Activated naive CD4-positive, alpha-beta T cell treated with anti-CD3 and anti-CD28 coated beads for 36 hours (primary cell): ENCODE results near the gene TUBA3D. TPM values are rescaled to one million over a fixed set of nuclear protein-coding genes. Genes with fewer than 3 reads are reported as not detected.
"Not testable (repeated sequence)": the region's sequence is repeated elsewhere in the genome, so short reads cannot be mapped to it uniquely, and the experiment has no call there.

Source experiments
- CTCF ChIA-PET: fragments of 350-600 bp; sonication (Branson Sonifier 250); formaldehyde crosslinking; loops from one replicate; lab custom pipeline; 2021; ENCODE audit warnings: antibody characterized with exemption; lab: Charles Lee
- DNase-seq: peaks from one replicate; pipeline ENCODE4 v3.0.0-alpha.2; 2020
- H3K27ac Mint-ChIP-seq: one replicate; pipeline ENCODE4 v1.8.0; 2021; ENCODE audit warnings: mild to moderate bottlenecking, mixed read lengths
- H3K27me3 Mint-ChIP-seq: one replicate; pipeline ENCODE4 v1.8.0; 2021; ENCODE audit warnings: low read depth, mixed read lengths
- H3K36me3 Mint-ChIP-seq: one replicate; pipeline ENCODE4 v1.8.0; 2021; ENCODE audit warnings: low read depth, mixed read lengths
- H3K4me1 Mint-ChIP-seq: one replicate; pipeline ENCODE4 v1.8.0; 2021; ENCODE audit warnings: low read depth, mixed read lengths
- H3K4me3 Mint-ChIP-seq: one replicate; pipeline ENCODE4 v1.8.0; 2021; ENCODE audit warnings: mild to moderate bottlenecking, moderate library complexity, mixed read lengths
- H3K9me3 Mint-ChIP-seq: one replicate; pipeline ENCODE4 v1.8.0; 2021; ENCODE audit warnings: mixed read lengths
- intact Hi-C: fragments of 100-400 bp; cut with micrococcal nuclease; formaldehyde crosslinking; loops from one replicate; pipeline ENCODE4 v1.15.1; 2023
- total RNA-seq, 2 experiments: library from RNA; stranded (reverse); gene quantifications; one replicate each; pipeline ENCODE4 v1.2.3, GENCODE V29; 2021

TUBA3D gene
- total RNA-seq: not detected

- H3K27me3 Mint-ChIP-seq: no peaks in the 10 kb centered on the region
- no peaks in the 10 kb centered on the region for H3K9me3 Mint-ChIP-seq
- DNase-seq: no peak
- intact Hi-C loops: no loop called here
- H3K36me3 Mint-ChIP-seq: peaks cover 7% of the 10 kb centered on the region
- no peaks in the 10 kb centered on the region for H3K4me1 Mint-ChIP-seq
- H3K4me3 Mint-ChIP-seq: no peak within 1 kb of the TSS
- no peak within 1 kb of the TSS for H3K27ac Mint-ChIP-seq
- CTCF ChIA-PET: no interaction called here
Measured at GRCh38 chr2:131475831-131476230, at the start of gene TUBA3D. TUBA3D (plus strand) TSS chr2:131476119; CDS start chr2:131476200, 81 bp downstream.

- no peak overlapping the region for H3K4me3 Mint-ChIP-seq
- peaks cover 7% of the 10 kb centered on the region for H3K4me1 Mint-ChIP-seq
- H3K36me3 Mint-ChIP-seq: no peaks in the 10 kb centered on the region
- CTCF ChIA-PET: interaction anchor here (1.7 kb wide), 1 partner anchor 66 kb away, joined by 6 read pairs; the partner anchor contains the start of gene MZT2A
- intact Hi-C loops: loop anchor here (5.0 kb wide), 1 partner anchor 66 kb away; the partner anchor contains the start of gene MZT2A
- no peak overlapping the region for H3K27ac Mint-ChIP-seq
- DNase-seq: no peak
- no peaks in the 10 kb centered on the region for H3K9me3 Mint-ChIP-seq
- peaks cover 53% of the 10 kb centered on the region for H3K27me3 Mint-ChIP-seq
Measured at GRCh38 chr2:131426727-131427126, 49.2 kb upstream of the TUBA3D start.

- Mint-ChIP-seq H3K4me1 (peaks cover 3% of the 10 kb centered on the region), H3K4me3 (no peak overlapping the region), H3K9me3 (no peaks in the 10 kb centered on the region), H3K27me3 (peaks cover 48% of the 10 kb centered on the region), H3K27ac (no peak overlapping the region), H3K36me3 (no peaks in the 10 kb centered on the region)
- CTCF ChIA-PET: no interaction called here
- no peak for DNase-seq
- intact Hi-C loops: no loop called here
Measured at GRCh38 chr2:131431336-131431735, 44.6 kb upstream of the TUBA3D start.

GRCh38 chr2:131440742-131441468 lies 35.0 kb upstream of the TUBA3D start:
- H3K27me3 Mint-ChIP-seq, CTCF ChIA-PET, H3K36me3 Mint-ChIP-seq, H3K4me1 Mint-ChIP-seq, H3K4me3 Mint-ChIP-seq, H3K9me3 Mint-ChIP-seq: not testable (repeated sequence)
- peak; percentile 16 for DNase-seq
- intact Hi-C loops: loop anchor here (2.0 kb wide), 1 partner anchor 52 kb away; the partner anchor contains the start of gene MZT2A
- peak overlapping the region; percentile 46 for H3K27ac Mint-ChIP-seq

GRCh38 chr2:131444736-131445514 lies 31.0 kb upstream of the TUBA3D start:
- H3K9me3 Mint-ChIP-seq, H3K27ac Mint-ChIP-seq, intact Hi-C loops, H3K36me3 Mint-ChIP-seq, H3K4me3 Mint-ChIP-seq, H3K4me1 Mint-ChIP-seq, DNase-seq, CTCF ChIA-PET: not testable (repeated sequence)
- H3K27me3 Mint-ChIP-seq: peaks cover 12% of the 10 kb centered on the region

- H3K4me3 Mint-ChIP-seq, CTCF ChIA-PET, intact Hi-C loops, H3K27ac Mint-ChIP-seq, H3K4me1 Mint-ChIP-seq, H3K9me3 Mint-ChIP-seq, H3K36me3 Mint-ChIP-seq, DNase-seq: not testable (repeated sequence)
- peaks cover 12% of the 10 kb centered on the region for H3K27me3 Mint-ChIP-seq
Measured at GRCh38 chr2:131445515-131445797, 30.5 kb upstream of the TUBA3D start.

GRCh38 chr2:131445896-131446295 lies 30.0 kb upstream of the TUBA3D start:
- H3K36me3 Mint-ChIP-seq: no peaks in the 10 kb centered on the region

GRCh38 chr2:131447981-131448380 lies 27.9 kb upstream of the TUBA3D start:
- H3K4me1 Mint-ChIP-seq, intact Hi-C loops, H3K4me3 Mint-ChIP-seq, H3K36me3 Mint-ChIP-seq, CTCF ChIA-PET, H3K9me3 Mint-ChIP-seq, H3K27ac Mint-ChIP-seq, DNase-seq: not testable (repeated sequence)
- H3K27me3 Mint-ChIP-seq: peaks cover 13% of the 10 kb centered on the region

More at GRCh38 chr2:131445896-131446295, 30.0 kb upstream of the TUBA3D start:
- H3K27me3 Mint-ChIP-seq: peaks cover 12% of the 10 kb centered on the region
- H3K27ac Mint-ChIP-seq: no peak overlapping the region
- no peak for DNase-seq
- H3K4me1 Mint-ChIP-seq: peaks cover 5% of the 10 kb centered on the region
- intact Hi-C loops: no loop called here
- no peak overlapping the region for H3K4me3 Mint-ChIP-seq
- CTCF ChIA-PET: no interaction called here
- no peaks in the 10 kb centered on the region for H3K9me3 Mint-ChIP-seq

- DNase-seq: peak; percentile 44
- CTCF ChIA-PET, H3K27ac Mint-ChIP-seq, H3K36me3 Mint-ChIP-seq, H3K4me3 Mint-ChIP-seq, H3K4me1 Mint-ChIP-seq, intact Hi-C loops, H3K9me3 Mint-ChIP-seq: not testable (repeated sequence)
- H3K27me3 Mint-ChIP-seq: peaks cover 19% of the 10 kb centered on the region
Measured at GRCh38 chr2:131451265-131451949, 24.5 kb upstream of the TUBA3D start.

GRCh38 chr2:131454914-131455313 lies 21.0 kb upstream of the TUBA3D start:
- H3K36me3 Mint-ChIP-seq, DNase-seq, H3K4me3 Mint-ChIP-seq, H3K9me3 Mint-ChIP-seq, H3K4me1 Mint-ChIP-seq, H3K27ac Mint-ChIP-seq, intact Hi-C loops, CTCF ChIA-PET: not testable (repeated sequence)
- H3K27me3 Mint-ChIP-seq: peaks cover 30% of the 10 kb centered on the region

- H3K27ac Mint-ChIP-seq, H3K4me1 Mint-ChIP-seq, H3K4me3 Mint-ChIP-seq, DNase-seq, H3K27me3 Mint-ChIP-seq, H3K9me3 Mint-ChIP-seq, H3K36me3 Mint-ChIP-seq, intact Hi-C loops, CTCF ChIA-PET: not testable (repeated sequence)
Measured at GRCh38 chr2:131467722-131468121, 8.2 kb upstream of the TUBA3D start.

- H3K4me3 Mint-ChIP-seq, H3K9me3 Mint-ChIP-seq, intact Hi-C loops, H3K4me1 Mint-ChIP-seq, DNase-seq, H3K27me3 Mint-ChIP-seq, CTCF ChIA-PET, H3K36me3 Mint-ChIP-seq, H3K27ac Mint-ChIP-seq: not testable (repeated sequence)
Measured at GRCh38 chr2:131470944-131471343, 5.0 kb upstream of the TUBA3D start.
